ENCODE results near the gene SEMA3A.
"Not testable (repeated sequence)": the region's sequence is repeated elsewhere in the genome, so short reads cannot be mapped to it uniquely, and the experiment has no call there.

The SEMA3A gene

DNA sequence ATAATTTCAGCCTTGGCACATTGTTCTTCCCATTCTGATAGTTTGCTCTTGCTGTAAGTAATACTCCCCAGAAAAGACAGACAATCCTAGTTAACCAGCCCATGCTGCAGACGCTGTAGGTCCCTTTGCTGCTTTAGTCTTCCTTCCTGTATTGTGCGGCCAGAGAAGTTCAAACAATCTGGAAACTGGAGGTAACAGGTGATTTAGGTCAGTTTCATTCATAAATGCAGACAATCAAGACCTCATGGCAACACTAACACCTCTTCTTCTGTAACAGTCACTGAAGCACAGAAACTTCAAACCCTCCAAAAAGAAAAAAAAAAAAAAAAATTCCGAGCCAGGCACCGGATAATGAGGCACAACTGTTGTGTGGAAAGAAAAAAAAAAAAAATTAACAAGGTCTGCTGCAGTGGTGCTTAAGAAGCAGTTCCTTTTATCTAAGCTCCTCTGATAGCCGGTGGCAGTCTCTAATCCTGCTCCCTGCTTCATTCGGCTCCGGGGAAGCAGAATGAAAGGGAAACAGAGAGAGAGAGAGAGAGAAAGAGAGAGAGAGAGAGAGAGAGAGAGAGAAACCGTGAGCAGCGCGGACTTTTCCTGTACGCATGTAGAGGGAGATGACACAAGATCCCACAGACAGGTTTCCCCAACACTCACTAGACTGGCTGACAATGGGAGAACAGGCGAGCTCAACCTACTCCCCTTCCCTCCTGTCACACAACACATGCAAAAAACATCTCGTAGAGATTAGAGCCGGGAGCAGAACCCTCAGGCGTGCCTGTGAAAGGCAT, at the start of gene SEMA3A:
SEMA3A (minus strand) TSS at position 306 of the 788 bp plus-strand sequence; CDS start at position 103, 203 bp downstream.
- DNase-seq (ENCODE audit: low read depth in 2 of 2) = no peak

DNA sequence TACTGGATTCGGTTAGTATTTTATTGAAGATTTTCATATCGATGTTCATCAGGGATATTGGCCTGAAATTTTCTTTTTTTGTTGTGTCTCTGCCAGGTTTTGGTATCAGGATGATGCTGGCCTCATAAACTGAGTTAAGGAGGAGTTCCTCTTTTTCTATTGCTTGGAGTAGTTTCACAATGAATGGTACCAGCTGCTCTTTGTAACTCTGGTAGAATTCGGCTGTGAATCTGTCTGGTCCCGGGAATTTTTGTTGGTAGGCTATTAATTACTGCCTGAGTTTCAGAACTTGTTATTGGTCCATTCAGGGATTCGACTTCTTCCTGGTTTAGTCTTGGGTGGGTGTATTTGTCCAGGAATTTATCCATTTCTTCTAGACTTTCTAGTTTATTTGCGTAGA, 48.4 kb upstream of the SEMA3A start:
- not testable (repeated sequence) for DNase-seq (ENCODE audit: low read depth in 2 of 2)

DNA sequence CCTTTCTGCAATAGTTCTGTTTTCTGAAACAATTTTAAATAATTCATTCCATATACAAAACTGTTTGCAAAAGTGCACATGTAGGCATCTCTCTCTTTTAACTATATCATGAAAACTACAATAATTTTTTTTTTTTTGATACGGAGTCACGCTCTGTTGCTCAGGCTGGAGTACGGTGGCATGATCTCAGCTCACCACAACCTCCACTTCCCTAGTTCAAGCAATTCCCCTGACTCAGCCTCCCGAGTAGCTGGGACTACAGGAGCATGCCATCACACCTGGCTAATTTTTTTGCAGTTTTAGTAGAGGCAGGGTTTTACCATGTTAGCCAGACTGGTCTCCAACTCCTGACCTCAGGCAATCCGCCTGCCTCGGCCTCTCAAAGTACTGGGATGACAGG, 44.0 kb upstream of the SEMA3A start:
- no peak for DNase-seq (ENCODE audit: low read depth in 2 of 2)

DNA sequence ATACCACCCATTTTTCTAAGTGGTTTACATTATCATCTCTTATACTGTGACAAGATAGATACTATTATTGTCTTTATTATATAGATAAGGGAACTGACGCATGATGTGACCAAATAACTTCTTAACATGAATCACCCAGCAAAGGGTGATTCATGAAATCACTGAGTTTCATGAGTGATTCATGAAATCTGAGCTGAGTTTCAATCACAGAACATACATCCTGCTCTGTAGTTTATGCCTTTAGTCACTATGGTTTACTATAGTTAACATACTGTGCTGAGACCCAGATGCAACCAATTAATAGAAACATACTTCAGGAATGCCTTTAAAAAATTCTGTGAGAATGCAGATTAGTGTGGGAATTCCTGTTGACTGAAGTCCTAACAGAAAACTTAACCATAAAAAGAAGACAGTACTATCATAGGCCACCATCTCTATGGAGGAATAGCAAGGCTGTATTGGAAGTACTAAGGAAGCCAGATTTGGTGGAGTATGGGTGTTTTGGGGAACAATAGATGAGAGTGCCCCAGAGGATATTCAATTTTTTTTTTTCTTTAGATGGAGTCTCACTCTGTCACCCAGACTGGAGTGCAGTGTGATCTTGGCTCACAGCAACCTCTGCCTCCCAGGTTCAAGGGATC, 43.1 kb upstream of the SEMA3A start:
- DNase-seq (ENCODE audit: low read depth in 2 of 2) = no peak

DNA sequence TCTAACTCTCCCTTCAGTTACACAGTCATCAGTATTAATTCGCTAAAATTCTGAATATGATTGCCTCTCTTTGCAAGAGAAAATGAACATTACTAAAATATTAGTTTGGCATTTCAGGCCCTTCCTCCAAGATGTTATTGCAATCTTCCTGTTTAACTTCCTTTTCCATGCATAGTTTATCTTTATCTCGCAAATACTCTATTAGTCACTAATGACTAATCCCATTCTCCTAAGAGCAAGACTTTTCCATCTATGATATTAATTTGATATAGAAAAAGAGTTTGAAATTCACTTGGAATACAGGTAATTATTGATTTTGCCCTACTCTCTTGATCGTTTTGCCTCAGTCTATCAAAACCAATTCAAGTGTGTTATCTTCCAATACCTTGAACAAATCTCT, 41.8 kb upstream of the SEMA3A start:
- no peak for DNase-seq (ENCODE audit: low read depth in 2 of 2)

DNA sequence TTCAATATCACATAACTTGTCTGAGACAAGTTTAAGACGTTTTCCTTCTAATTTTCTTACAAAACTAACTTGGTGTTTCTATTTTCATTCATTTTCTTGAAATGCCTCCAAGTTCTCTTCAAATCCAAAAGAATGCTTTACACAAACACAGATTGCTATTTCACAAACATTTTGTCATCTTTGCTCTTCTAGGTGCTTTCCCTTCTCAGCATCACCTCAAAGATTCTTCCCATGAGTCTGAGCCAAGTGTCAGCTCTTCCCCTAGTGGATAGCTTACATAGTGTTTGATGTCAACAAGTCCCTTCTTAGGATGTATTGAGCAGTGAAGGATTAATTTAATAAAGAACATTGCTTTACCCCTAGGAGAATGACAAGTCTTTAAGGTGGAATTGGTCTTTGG, 38.1 kb upstream of the SEMA3A start:
- no peak for DNase-seq (ENCODE audit: low read depth in 2 of 2)

DNA sequence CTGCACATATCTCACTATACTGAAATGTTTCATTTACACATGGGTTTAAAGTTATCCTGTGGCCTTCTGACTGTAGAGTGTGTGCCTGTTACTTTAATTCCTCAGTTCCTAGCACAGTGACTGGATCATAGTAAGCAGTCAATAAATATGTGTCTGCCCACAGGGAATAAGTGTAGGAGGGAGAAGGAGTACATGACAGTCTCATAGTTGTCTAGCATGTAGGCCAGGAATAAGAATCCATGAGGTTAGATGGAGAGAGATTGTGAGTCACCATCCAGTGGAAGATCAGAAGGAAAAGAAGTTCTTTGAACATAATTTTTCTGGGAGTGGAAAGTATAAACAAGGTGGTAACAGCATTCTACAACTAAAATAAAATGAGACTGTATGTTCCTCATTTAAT, 36.6 kb upstream of the SEMA3A start:
- DNase-seq (ENCODE audit: low read depth in 2 of 2) = no peak

DNA sequence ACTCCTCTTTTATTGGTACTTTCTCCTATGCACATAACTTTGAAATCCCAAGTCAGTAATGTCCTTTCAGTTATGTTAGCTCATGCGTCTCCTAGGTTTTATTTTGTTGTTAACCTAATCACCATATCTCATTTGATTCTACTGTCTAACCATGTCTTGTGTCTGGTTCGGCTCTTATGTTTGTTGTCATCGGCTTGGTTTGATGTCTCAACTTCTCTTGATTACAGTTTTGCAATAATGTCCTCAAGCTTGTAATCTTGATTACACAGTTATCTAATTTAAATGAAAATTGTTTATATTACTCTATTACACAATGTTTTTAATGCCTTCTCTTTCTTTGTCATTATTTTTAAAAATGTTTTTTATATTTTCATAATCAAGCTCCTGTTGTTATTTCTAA, 35.9 kb upstream of the SEMA3A start:
- DNase-seq (ENCODE audit: low read depth in 2 of 2) = no peak

DNA sequence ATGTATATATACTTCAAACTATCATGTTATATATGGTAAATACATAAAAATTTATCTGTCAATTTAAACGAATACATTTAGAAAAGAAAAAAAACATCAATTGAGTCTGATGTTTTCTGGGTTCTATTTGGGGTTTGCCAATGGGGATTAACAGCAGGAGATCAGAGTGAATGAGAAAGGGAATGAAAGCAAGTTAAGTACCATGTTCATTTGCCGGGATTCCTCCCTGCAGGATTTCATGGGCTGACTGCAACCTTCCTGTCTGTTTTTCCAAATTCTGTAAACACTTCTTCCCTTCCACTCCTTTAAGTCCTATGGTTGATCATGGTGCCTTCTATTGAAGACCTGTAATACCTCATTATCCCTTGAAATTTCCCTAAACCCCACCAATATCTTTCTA, 33.9 kb upstream of the SEMA3A start:
- DNase-seq (ENCODE audit: low read depth in 2 of 2) = no peak

DNA sequence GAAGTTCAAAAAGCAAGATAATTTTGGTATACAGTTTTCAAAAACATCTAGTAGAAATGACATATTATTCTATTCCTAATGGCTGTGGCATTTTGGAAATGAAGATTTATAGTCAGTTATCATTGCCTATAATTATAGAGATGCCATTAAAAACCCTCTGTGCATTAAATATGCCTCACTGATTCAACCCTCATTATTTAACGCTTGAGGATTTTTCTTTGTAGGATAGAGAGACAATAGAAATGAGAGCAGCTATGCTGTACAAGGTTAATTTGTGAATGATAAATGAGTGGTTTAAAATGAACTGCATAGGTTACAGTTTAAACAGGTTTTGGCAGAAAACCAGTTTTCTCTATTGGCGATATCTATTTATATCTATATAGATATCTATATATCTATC, 32.2 kb upstream of the SEMA3A start:
- DNase-seq (ENCODE audit: low read depth in 2 of 2) = no peak

DNA sequence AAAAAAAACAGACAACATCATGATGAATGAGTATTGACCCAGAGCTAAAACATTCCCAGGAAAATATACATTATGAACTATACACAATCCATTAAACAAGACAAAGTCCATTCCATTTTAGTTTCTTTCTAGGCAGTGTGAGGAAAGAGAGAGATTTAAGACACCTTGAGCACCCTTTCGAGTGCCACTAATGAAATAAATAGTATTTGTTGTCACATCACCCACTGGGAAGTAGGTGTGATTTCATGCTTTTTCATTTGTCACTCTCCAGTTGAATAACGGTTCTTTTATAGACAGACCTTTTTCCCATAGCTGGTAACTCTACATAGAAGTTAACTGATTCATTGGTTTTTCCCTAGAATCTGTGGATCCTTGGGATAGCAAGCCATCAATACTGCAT, 29.9 kb upstream of the SEMA3A start:
- DNase-seq (ENCODE audit: low read depth in 2 of 2) = no peak

DNA sequence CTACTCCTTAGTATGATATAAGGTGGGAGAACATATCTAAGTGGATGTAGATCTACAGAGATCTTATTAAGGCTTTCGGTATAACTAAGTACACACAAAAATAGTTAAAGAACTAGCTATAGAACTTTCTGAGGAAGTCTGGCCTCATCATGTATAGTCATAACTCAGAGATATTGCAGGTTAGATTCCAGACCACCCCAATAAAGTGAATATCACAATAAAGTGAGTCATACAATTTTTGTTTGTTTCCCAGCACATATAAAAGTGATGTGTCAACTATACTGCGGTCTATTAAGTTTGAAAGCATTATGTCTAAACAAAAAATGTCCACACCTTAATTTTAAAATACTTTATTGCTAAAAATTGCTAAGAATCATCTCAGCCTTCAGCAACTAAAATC, 24.7 kb upstream of the SEMA3A start:
- DNase-seq (ENCODE audit: low read depth in 2 of 2) = no peak

DNA sequence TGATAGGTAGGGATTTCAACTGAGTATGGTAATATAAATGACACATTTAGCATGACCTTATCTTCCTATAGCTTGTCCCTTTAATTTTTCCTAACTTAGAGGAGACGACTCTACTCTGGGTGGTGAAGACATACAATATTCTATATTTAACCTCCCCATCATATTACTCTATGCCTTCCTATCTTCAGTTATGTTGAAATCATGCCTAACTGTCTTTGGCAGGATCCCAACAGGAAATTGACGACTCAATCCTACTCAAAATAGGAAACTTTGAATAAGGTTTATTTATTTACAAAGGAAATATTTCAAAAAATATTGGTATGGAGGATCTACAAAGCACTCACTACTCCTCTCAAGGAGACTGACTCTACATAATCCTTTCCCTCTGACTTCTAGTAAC, 24.1 kb upstream of the SEMA3A start:
- DNase-seq (ENCODE audit: low read depth in 2 of 2) = no peak

DNA sequence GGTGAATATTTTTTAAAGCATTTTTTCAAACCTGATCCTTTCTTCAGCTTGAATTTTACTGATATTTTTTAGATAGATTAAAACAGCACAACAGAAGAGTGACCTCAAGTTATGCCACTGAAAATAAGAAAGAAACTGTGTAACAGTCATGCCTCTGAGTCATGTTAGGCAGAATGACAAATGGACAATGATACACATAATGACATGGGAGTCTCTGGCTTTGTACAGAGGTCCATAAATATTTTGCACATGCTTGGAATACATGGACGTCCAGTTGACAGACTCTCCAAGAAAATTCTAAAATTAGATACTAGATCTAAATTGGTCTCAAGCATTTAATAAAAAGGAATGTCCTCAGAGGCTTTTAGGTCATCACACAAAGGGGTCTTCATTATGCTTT, 21.9 kb upstream of the SEMA3A start:
- no peak for DNase-seq (ENCODE audit: low read depth in 2 of 2)

DNA sequence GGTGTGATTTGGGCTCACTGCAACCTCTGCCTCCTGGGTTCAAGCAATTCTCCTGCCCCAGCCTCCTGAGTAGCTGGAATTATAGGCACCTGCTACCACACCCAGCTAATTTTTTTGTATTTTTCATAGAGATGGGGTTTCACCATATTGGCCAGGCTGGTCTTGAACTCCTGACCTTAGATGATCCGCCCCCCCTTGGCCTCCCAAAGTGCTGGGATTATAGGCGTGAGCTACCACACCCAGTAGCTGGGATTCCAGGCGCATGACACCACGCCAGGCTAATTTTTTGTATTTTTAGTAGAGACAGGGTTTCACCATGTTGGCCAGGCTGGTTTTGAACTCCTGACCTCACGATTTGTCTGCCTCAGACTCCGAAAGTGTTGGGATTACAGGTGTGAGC, 20.2 kb upstream of the SEMA3A start:
- not testable (repeated sequence) for DNase-seq (ENCODE audit: low read depth in 2 of 2)

DNA sequence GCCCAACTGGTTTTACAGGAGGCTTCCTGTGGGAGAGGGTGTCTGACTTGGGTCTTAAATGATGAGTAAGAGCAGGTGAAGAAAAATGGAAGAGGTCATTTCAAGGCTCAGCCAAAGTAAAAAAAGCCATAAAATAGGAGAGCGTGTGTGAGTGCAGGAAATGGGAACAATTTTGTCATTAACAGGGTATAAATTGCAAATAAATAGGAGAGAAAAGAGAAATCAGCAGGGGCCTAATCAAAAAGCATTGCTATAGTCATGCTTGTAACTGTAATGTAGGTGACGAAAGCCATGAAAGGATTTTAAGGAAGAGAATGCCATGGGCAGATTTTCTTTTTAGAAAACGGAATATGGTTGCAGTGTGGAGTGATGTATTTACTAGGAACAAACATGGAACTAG, 15.7 kb upstream of the SEMA3A start:
- no peak for DNase-seq (ENCODE audit: low read depth in 2 of 2)

DNA sequence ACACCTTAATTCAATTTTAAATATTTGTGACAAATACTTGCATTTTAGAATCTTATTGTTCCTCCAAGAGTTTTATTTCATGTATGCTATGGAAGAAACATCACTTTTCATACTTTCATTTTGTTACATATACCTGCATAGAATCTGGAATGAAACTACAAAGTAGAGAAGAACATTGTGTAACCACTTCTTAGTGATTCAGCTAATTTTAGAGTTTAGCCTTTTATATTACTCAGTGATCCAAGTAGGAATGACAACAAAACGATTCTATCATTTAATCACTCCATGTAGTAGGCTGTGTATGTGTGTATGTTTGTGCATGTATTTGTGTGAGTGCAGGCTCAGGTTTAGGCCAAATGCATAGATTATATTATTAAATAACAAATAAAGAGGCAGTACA, 14.4 kb upstream of the SEMA3A start:
- DNase-seq (ENCODE audit: low read depth in 2 of 2) = no peak

DNA sequence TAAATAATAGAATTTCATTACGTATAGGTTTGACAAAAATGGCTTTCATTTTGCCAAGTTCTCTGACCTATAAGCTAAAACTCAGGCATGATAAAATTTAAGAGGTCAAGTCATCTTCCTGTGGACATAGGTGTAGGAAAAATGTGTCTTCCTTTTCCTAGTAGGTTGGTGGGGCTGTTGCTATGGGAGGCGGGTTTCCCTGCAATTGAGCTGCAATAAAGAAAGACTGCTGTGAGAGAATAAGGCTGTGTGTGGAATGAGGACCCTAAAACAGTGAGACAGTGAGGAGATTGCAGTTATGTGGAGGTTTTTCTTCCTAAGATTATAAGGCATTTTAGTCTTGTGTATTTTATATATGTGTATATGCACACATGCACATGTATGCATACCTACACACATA, 13.0 kb upstream of the SEMA3A start:
- DNase-seq (ENCODE audit: low read depth in 2 of 2) = no peak

DNA sequence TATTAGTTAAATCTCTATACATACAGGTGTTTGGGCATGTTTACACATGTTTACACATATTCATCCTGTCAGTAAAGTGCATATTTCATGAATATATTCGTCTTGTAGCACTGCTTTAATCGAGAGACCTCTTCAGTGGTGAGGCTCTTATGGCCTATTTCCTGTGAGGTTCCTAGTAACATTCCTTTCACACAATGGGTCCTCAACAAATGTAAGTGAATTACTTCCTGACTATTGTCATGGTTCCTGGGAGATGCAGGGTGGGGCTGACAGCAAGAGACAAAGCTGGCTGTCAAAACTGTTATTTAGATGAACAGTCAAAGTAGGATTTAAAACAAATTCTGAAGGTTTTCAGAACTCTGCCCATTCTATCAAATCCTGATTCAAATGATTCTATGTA, 12.4 kb upstream of the SEMA3A start:
- DNase-seq (ENCODE audit: low read depth in 2 of 2) = no peak

DNA sequence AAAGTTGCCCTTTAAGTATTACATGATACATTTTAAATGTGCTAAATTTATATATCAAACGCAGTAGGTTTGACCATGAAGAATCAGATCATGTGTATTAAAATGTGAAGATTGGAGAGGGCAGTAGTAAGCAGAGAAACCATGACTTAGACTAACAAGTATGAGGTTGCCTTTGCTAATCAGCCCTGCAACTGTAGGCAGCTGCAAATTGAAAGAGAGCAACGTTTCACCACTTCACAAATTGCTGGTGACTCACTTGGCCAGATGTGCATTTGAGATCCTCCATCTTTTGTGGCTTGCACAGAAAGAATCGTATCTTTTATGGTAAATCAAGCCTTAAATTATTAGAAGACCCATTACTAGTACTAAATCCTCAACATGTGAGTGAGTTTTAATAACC, 10.1 kb upstream of the SEMA3A start:
- DNase-seq (ENCODE audit: low read depth in 2 of 2) = no peak

DNA sequence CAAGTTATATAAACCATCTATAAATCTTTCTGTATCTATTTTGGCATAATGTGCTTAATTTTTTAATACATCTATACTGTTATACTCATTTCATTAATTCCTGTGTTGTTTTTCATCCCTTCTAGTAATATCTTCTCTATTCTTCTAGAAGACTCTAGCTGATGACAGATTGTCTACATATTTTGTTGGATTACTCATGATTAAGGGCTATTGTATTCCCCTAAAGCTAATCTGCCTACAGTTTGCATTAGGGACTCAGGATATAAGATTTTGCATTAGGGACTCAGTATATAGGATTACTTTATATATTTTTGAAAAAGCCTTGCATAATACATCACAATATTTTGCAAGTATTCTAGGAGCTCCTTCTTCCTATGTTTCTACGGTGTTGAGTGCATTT, 8.3 kb upstream of the SEMA3A start:
- no peak for DNase-seq (ENCODE audit: low read depth in 2 of 2)

DNA sequence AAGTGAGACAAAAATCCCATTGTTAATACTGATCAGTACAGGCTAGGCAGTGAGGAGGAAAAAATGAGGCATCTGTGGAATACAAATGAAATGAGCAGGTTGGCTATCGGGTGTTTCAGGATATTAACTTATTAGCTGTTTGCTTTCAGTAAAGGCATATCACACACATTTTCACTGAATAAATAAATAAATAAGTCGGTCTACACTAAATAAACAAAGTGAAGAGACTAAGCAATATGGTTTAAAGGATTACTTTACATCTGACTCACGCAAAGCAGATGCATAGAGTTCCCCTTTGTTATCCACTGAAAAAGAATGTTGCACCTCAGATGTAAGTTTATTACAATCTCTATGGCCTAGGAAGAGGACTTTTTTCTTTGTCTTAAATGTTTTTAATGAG, 6.3 kb upstream of the SEMA3A start:
- no peak for DNase-seq (ENCODE audit: low read depth in 2 of 2)

DNA sequence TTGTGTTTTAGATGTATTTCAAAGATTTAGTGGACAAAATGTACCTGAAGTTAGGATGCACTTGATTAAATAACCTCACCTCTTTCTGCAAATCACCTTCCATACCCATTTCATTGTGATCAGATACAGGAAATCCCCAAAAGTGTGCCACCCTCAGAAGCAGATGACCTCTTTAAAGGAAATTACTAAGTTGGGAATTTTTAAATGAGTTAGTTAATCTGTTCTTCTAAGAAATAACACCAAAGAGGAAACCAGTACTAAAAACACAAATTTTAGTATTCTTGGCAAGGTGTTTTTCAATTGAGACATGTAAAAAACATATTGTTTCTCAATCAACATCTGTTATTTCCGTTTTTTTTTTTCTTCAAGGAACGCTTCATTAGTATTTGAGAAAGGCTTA, 4.6 kb upstream of the SEMA3A start:
- DNase-seq (ENCODE audit: low read depth in 2 of 2) = no peak

DNA sequence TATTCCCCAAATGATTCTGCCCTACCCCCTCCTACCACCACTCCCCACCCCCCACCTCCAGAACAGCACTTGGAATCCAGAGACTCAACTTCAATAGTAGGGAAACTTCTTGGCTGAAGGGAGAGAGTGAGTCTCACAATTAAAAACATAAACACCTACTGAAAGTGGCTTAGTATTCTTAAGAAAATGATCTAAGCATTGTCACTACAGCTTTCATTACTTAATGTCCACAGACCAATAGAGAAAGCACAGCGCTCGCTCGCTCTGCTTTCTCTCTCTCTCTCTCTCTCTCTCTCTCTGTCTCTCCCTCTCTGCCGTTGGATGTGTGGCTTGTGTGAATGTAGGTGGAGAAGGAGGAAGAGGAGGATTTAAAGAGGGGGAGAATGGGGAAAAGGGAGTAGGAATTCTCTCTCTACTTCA, 1.5 kb upstream of the SEMA3A start:
- DNase-seq (ENCODE audit: low read depth in 2 of 2) = no peak

Measured in stimulated activated CD8-positive, alpha-beta memory T cell treated with anti-CD3 and anti-CD28 coated beads, Interleukin-2, amount 100 ng/mL, for 1 hour (primary cell).